ENCODE data around the gene TMEM18.

DNA sequence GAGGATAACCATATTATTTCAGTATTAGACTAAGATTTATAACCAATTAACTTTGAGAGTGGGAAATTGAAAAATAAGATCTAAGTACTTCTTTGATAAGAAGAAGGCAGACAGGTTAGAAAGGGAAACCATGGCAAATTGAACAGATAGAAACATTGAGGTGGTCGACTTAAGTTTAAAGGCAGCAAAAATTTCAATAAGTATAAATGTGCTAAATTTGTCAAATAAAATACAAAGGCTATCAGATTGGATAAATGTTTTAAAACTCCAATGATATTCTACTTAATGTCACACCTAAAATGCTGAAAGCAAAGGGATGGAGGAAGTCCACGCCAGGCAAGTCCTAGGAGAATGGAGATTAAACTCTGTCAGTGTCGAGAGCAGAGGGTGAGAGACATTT lies 59.2 kb downstream of the TMEM18 start:
- TF ChIP-seq ZNF274 (IDR thresholded peaks at IDR 0.05; ENCODE audit: low read depth, low read length) = no peak
- no peak for TF ChIP-seq YY1 (IDR thresholded peaks at IDR 0.05; ENCODE audit: insufficient read depth, insufficient read length)

All from NT2/D1 (cell line).